ENCODE results near the gene ABO. TPM values are rescaled to one million over a fixed set of nuclear protein-coding genes. Genes with fewer than 3 reads are reported as not detected.

The ABO gene
- total RNA-seq (29.0 TPM), polyA plus RNA-seq (ENCODE audit: insufficient read depth, low read depth, low replicate concordance) (25.0 TPM)
- long read RNA-seq, donor 1 = 0 reads
- long read RNA-seq, donor 2, partial matches to known transcripts = 0 of 1 reads
- long read RNA-seq, donor 2, other reads (novel, unspliced or antisense) = 0 of 1 reads
- long read RNA-seq, donor 3, partial matches to known transcripts = 3,848 of 3,920 reads
- long read RNA-seq, donor 3, other reads (novel, unspliced or antisense) = 72 of 3,920 reads
- long read RNA-seq, donor 4 = 0 reads
- long read RNA-seq, donor 5 = 0 reads
- long read RNA-seq, donor 6, partial matches to known transcripts = 0 of 3 reads
- long read RNA-seq, donor 6, other reads (novel, unspliced or antisense) = 0 of 3 reads
- long read RNA-seq, donor 7, full-length matches to known transcripts = 2 of 16 reads
- long read RNA-seq, donor 7, partial matches to known transcripts = 1 of 16 reads
- long read RNA-seq, donor 7, other reads (novel, unspliced or antisense) = 13 of 16 reads
- long read RNA-seq, donor 8 = 0 reads
- long read RNA-seq, donor 9 = 0 reads
- long read RNA-seq, donor 10, partial matches to known transcripts = 4,186 of 4,252 reads
- long read RNA-seq, donor 10, other reads (novel, unspliced or antisense) = 66 of 4,252 reads

- Histone ChIP-seq H3K9me3 (ENCODE audit: control insufficient read depth in 2 of 3, insufficient read depth in 1 of 3, low read length in 3 of 3) (no peaks in the 10 kb centered on the region), H3K27me3 (ENCODE audit: control insufficient read depth, insufficient read depth, low read length) (peaks cover 2% of the 10 kb centered on the region), H3K4me3 (ENCODE audit: low read length in 3 of 3) (peak within 1 kb of the TSS in 2 of 3 donors; percentile 1 to 60), H3K4me1 (ENCODE audit: control insufficient read depth in 2 of 3, insufficient read depth in 2 of 3, low read depth in 1 of 3, low read length in 3 of 3) (peaks cover 0 to 2% (median 0%) of the 10 kb centered on the region in 3 donors), H3K9ac (ENCODE audit: low read length in 3 of 3) (peak within 1 kb of the TSS in 1 of 3 donors; percentile 71), H3K27ac (ENCODE audit: low read depth in 2 of 2, low read length in 2 of 2) (peak within 1 kb of the TSS; percentile 69 to 74), H3K36me3 (ENCODE audit: control insufficient read depth in 2 of 3, insufficient read depth in 3 of 3, low read length in 3 of 3) (no peaks in the 10 kb centered on the region)
- intact Hi-C loops (cut with DNase I) = no loop called here
- FAIRE-seq (no peak), DNase-seq (peak in 4 of 5 donors; percentile 43 to 78 (median 52))
- peak; percentile 41 for TF ChIP-seq CTCF (IDR thresholded peaks at IDR 0.05; ENCODE audit: borderline replicate concordance, extremely low read depth, insufficient read depth)
These were observed at the start of gene ABO for GRCh38 chr9:133275105-133276000. ABO (minus strand) TSS chr9:133275201.

- TF ChIP-seq CTCF (IDR thresholded peaks at IDR 0.05; ENCODE audit: borderline replicate concordance, extremely low read depth, insufficient read depth) = no peak
- H3K4me1 ChIP-seq (ENCODE audit: control insufficient read depth in 2 of 3, insufficient read depth in 2 of 3, low read depth in 1 of 3, low read length in 3 of 3) = peaks cover 0 to 3% (median 0%) of the 10 kb centered on the region in 3 donors
- FAIRE-seq (no peak), DNase-seq (peak in 1 of 5 donors; percentile 43)
- no peak overlapping the region for H3K9ac ChIP-seq (ENCODE audit: low read length in 3 of 3)
- no peaks in the 10 kb centered on the region for H3K9me3 ChIP-seq (ENCODE audit: control insufficient read depth in 2 of 3, insufficient read depth in 1 of 3, low read length in 3 of 3)
- no peak overlapping the region for H3K27ac ChIP-seq (ENCODE audit: low read depth in 2 of 2, low read length in 2 of 2)
- H3K36me3 ChIP-seq (ENCODE audit: control insufficient read depth in 2 of 3, insufficient read depth in 3 of 3, low read length in 3 of 3) = no peaks in the 10 kb centered on the region
- intact Hi-C loops (cut with DNase I) = no loop called here
- H3K4me3 ChIP-seq (ENCODE audit: low read length in 3 of 3) = no peak overlapping the region
- H3K27me3 ChIP-seq (ENCODE audit: control insufficient read depth, insufficient read depth, low read length) = no peaks in the 10 kb centered on the region
These were observed 49.1 kb upstream of the ABO start for GRCh38 chr9:133323991-133324703.

- H3K9me3 ChIP-seq (ENCODE audit: control insufficient read depth in 2 of 3, insufficient read depth in 1 of 3, low read length in 3 of 3) = no peaks in the 10 kb centered on the region
- no peaks in the 10 kb centered on the region for H3K4me1 ChIP-seq (ENCODE audit: control insufficient read depth in 2 of 3, insufficient read depth in 2 of 3, low read depth in 1 of 3, low read length in 3 of 3)
- intact Hi-C loops (cut with DNase I) = no loop called here
- no peak overlapping the region for H3K4me3 ChIP-seq (ENCODE audit: low read length in 3 of 3)
- H3K27me3 ChIP-seq (ENCODE audit: control insufficient read depth, insufficient read depth, low read length) = no peaks in the 10 kb centered on the region
- H3K36me3 ChIP-seq (ENCODE audit: control insufficient read depth in 2 of 3, insufficient read depth in 3 of 3, low read length in 3 of 3) = no peaks in the 10 kb centered on the region
- TF ChIP-seq CTCF (IDR thresholded peaks at IDR 0.05; ENCODE audit: borderline replicate concordance, extremely low read depth, insufficient read depth) = no peak
- FAIRE-seq (no peak), DNase-seq (peak in 1 of 5 donors; percentile 41)
- no peak overlapping the region for H3K9ac ChIP-seq (ENCODE audit: low read length in 3 of 3)
- no peak overlapping the region for H3K27ac ChIP-seq (ENCODE audit: low read depth in 2 of 2, low read length in 2 of 2)
These were observed 48.2 kb upstream of the ABO start for GRCh38 chr9:133323211-133323610.
